Endometrial microvascular endothelial cells (primary cell): ENCODE measurements around the gene SFTPD. TPM values are rescaled to one million over a fixed set of nuclear protein-coding genes. Genes with fewer than 3 reads are reported as not detected.
"Not testable (repeated sequence)": the region's sequence is repeated elsewhere in the genome, so short reads cannot be mapped to it uniquely, and the experiment has no call there.

Experiments used
- in situ Hi-C: cut with HindIII; loops from 2 replicates; pipeline ENCODE4 v1.10.0; 2017; ENCODE audit warnings: low sequenced_read_pairs, low pct_unique_long_range_greater_than_20kb; ENCODE audit errors: inconsistent ontology term
- total RNA-seq: library from RNA; depleted of rRNA; stranded (reverse); fragments of >200 nt; gene quantifications from one replicate; pipeline ENCODE4 v1.2.3, GENCODE V29; 2015; ENCODE audit errors: inconsistent ontology term

Gene SFTPD
- total RNA-seq, 1 donor from 2014 or later: not detected

- in situ Hi-C loops: no loop called here
Observed at GRCh38 chr10:79929409-79929904, 19.4 kb downstream of the SFTPD start.

- in situ Hi-C loops: no loop called here
Observed at GRCh38 chr10:79928028-79928583, 20.8 kb downstream of the SFTPD start.

- in situ Hi-C loops: no loop called here
Observed at GRCh38 chr10:79927111-79927828, 21.6 kb downstream of the SFTPD start.

GRCh38 chr10:79926037-79926436 is 22.9 kb downstream of the SFTPD start:
- in situ Hi-C loops: no loop called here

- in situ Hi-C loops: no loop called here
Observed at GRCh38 chr10:79925614-79926013, 23.3 kb downstream of the SFTPD start.

GRCh38 chr10:79923669-79924068 is 25.2 kb downstream of the SFTPD start:
- in situ Hi-C loops: no loop called here

- in situ Hi-C loops: no loop called here
Observed at GRCh38 chr10:79923145-79923544, 25.8 kb downstream of the SFTPD start.

- in situ Hi-C loops: not testable (repeated sequence)
Observed at GRCh38 chr10:79922011-79922412, 26.9 kb downstream of the SFTPD start.

GRCh38 chr10:79915838-79916237 is 33.1 kb downstream of the SFTPD start:
- in situ Hi-C loops: not testable (repeated sequence)

GRCh38 chr10:79914512-79914911 is 34.4 kb downstream of the SFTPD start:
- in situ Hi-C loops: not testable (repeated sequence)

GRCh38 chr10:79910836-79911235 is 38.1 kb downstream of the SFTPD start:
- in situ Hi-C loops: no loop called here

GRCh38 chr10:79910344-79910743 is 38.6 kb downstream of the SFTPD start:
- in situ Hi-C loops: no loop called here

- in situ Hi-C loops: no loop called here
Observed at GRCh38 chr10:79905322-79906314, 43.3 kb downstream of the SFTPD start.

GRCh38 chr10:79904671-79905321 is 44.1 kb downstream of the SFTPD start:
- in situ Hi-C loops: no loop called here

- in situ Hi-C loops: not testable (repeated sequence)
Observed at GRCh38 chr10:79901571-79901970, 47.3 kb downstream of the SFTPD start.

- in situ Hi-C loops: no loop called here
Observed at GRCh38 chr10:79898597-79899325, 50.1 kb downstream of the SFTPD start.

- in situ Hi-C loops: not testable (repeated sequence)
Observed at GRCh38 chr10:79892896-79893295, 56.0 kb downstream of the SFTPD start.

GRCh38 chr10:79890469-79890868 is 58.4 kb downstream of the SFTPD start:
- in situ Hi-C loops: no loop called here
